Gastrocnemius medialis (tissue), 4 donors: ENCODE measurements around the gene ZAR1. TPM values are rescaled to one million over a fixed set of nuclear protein-coding genes. Genes with fewer than 3 reads are reported as not detected.

ENCODE experiments used
- ATAC-seq, 2 donors: fragments of 150-250 bp; one replicate each; pipeline ENCODE4 v1.9.1; 2016
- DNase-seq, 2 donors: peaks; one replicate each; pipeline ENCODE4 v3.0.0-alpha.2; 2019
- H3K27ac ChIP-seq, 4 donors: fragments of 200-600 bp; sonication (generic); 1 replicate in 1 of 4; 2 replicates in 3 of 4; pipeline ENCODE4 v1.5.1; 2016 to 2018; ENCODE audit warnings: mild to moderate bottlenecking in 2 of 4, moderate library complexity in 1 of 4
- H3K27me3 ChIP-seq, 3 donors: fragments of 200-600 bp; sonication (generic) in 2 of 3; 1 replicate in 1 of 3; 2 replicates in 2 of 3; pipeline versions ENCODE4 v1.5.1 to v1.6.0; 2016 to 2019; ENCODE audit warnings: mild to moderate bottlenecking in 1 of 3, moderate library complexity in 1 of 3
- H3K36me3 ChIP-seq, 2 donors: fragments of 200-600 bp; sonication (generic) in 1 of 2; one replicate each; pipeline ENCODE4 v1.5.1; 2017 to 2018
- H3K4me1 ChIP-seq, 2 donors: fragments of 200-600 bp; sonication (generic) in 1 of 2; one replicate each; pipeline ENCODE4 v1.5.1; 2016 to 2017; ENCODE audit warnings: mild to moderate bottlenecking in 2 of 2
- H3K4me3 ChIP-seq, 4 donors: fragments of 200-600 bp; sonication (generic) in 3 of 4; 1 replicate in 1 of 4; 2 replicates in 3 of 4; pipeline ENCODE4 v1.5.1; 2016 to 2019; ENCODE audit warnings: mild to moderate bottlenecking in 2 of 4
- H3K9me3 ChIP-seq, 3 donors: fragments of 200-600 bp; sonication (generic) in 2 of 3; 1 replicate in 1 of 3; 2 replicates in 2 of 3; pipeline ENCODE4 v1.5.1; 2016 to 2019
- CTCF ChIP-seq, 5 experiments: fragments of 450-650 bp in 3 of 5; fragments of 200-600 bp in 2 of 5; sonication (generic) in 2 of 5; IDR thresholded peaks in 4 of 5; conservative IDR thresholded peaks in 1 of 5; 1 replicate in 4 of 5; 2 replicates in 1 of 5; pipeline ENCODE4 v1.5.1; 2016 to 2019; ENCODE audit warnings: antibody characterized with exemption in 5 of 5, mild to moderate bottlenecking in 3 of 5, moderate library complexity in 3 of 5
- POLR2A ChIP-seq, 2 donors: fragments of 450-650 bp; IDR thresholded peaks; one replicate each; pipeline ENCODE4 v1.6.1; 2017; ENCODE audit warnings: antibody characterized with exemption in 2 of 2, mild to moderate bottlenecking in 2 of 2, moderate library complexity in 2 of 2
- in situ Hi-C, 4 donors: fragments of 200-750 bp; cut with MboI; loops; one replicate each; pipeline versions ENCODE4 v1.15.0 to v1.8.0; 2017; ENCODE audit warnings: low sequenced_read_pairs in 4 of 4
- intact Hi-C: fragments of 100-400 bp; cut with DNase I; formaldehyde crosslinking; loops from one replicate; pipeline ENCODE4 v1.15.1; 2023; ENCODE audit warnings: low total_unique reads
- total RNA-seq, 4 donors: library from RNA; depleted of rRNA; stranded (reverse); fragments of >200 nt; gene quantifications; one replicate each; pipeline versions ENCODE4 v1.1.0 to v1.2.3, GENCODE V29; 2016

The ZAR1 gene
- total RNA-seq, 4 donors from 2014 or later, result not detected

- no peak for ATAC-seq
- H3K27ac ChIP-seq, result no peak overlapping the region
- no peaks in the 10 kb centered on the region for H3K4me1 ChIP-seq
- H3K36me3 ChIP-seq, result no peaks in the 10 kb centered on the region
- DNase-seq, result no peak
- intact Hi-C loops (no loop called here), in situ Hi-C loops (loop anchor here in 1 of 4 donors (25.0 kb wide), 1 partner anchor 494 kb away; no protein-coding TSS in a partner anchor)
- TF ChIP-seq POLR2A (IDR thresholded peaks at IDR 0.05) (no peak), CTCF (IDR thresholded peaks at IDR 0.05 in 4 of 5, conservative IDR thresholded peaks at IDR 0.05 in 1 of 5) (no peak)
- H3K27me3 ChIP-seq, result no peaks in the 10 kb centered on the region
- H3K4me3 ChIP-seq, result no peak overlapping the region
- no peaks in the 10 kb centered on the region for H3K9me3 ChIP-seq
Measured at GRCh38 chr4:48467891-48468290, 22.2 kb upstream of the ZAR1 start.

- in situ Hi-C loops (loop anchor here in 1 of 4 donors (25.0 kb wide), 1 partner anchor 492 kb away; no protein-coding TSS in a partner anchor), intact Hi-C loops (no loop called here)
- DNase-seq (no peak), ATAC-seq (no peak)
- TF ChIP-seq CTCF (IDR thresholded peaks at IDR 0.05 in 4 of 5, conservative IDR thresholded peaks at IDR 0.05 in 1 of 5) (no peak), POLR2A (IDR thresholded peaks at IDR 0.05) (no peak)
- Histone ChIP-seq H3K27me3 (no peaks in the 10 kb centered on the region), H3K27ac (no peak overlapping the region), H3K4me3 (no peak overlapping the region), H3K9me3 (no peaks in the 10 kb centered on the region), H3K36me3 (no peaks in the 10 kb centered on the region), H3K4me1 (no peaks in the 10 kb centered on the region)
Measured at GRCh38 chr4:48470137-48470536, 19.9 kb upstream of the ZAR1 start.

GRCh38 chr4:48470570-48470969 is 19.5 kb upstream of the ZAR1 start:
- H3K4me3 ChIP-seq, result no peak overlapping the region
- in situ Hi-C loops (loop anchor here in 1 of 4 donors (25.0 kb wide), 1 partner anchor 492 kb away; no protein-coding TSS in a partner anchor), intact Hi-C loops (no loop called here)
- TF ChIP-seq POLR2A (IDR thresholded peaks at IDR 0.05) (no peak), CTCF (IDR thresholded peaks at IDR 0.05 in 4 of 5, conservative IDR thresholded peaks at IDR 0.05 in 1 of 5) (no peak)
- H3K27me3 ChIP-seq, result no peaks in the 10 kb centered on the region
- H3K4me1 ChIP-seq, result no peaks in the 10 kb centered on the region
- H3K36me3 ChIP-seq, result no peaks in the 10 kb centered on the region
- no peak for ATAC-seq
- no peak overlapping the region for H3K27ac ChIP-seq
- H3K9me3 ChIP-seq, result no peaks in the 10 kb centered on the region
- no peak for DNase-seq

DNA sequence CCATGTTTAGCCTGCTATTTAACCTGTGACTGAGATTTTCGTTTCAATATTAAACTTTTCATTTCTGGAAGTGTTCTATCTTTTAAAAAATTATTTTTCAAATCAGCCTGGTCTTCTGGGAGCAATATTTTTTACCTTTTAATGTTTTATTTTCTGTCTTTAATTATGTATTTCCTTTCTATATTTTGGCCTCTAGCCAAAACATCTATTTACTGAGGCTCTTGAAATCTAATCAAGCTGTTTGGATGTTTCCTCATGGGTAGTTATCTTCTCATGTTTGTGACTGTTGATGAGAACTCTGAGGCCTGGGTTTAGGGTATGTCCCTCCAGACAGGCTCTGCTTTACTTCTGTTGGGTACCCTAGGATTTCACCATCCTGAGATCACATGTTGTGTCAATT is 17.3 kb upstream of the ZAR1 start:
- no peak for TF ChIP-seq CTCF (IDR thresholded peaks at IDR 0.05 in 4 of 5, conservative IDR thresholded peaks at IDR 0.05 in 1 of 5)
- TF ChIP-seq POLR2A (IDR thresholded peaks at IDR 0.05), result no peak
- Histone ChIP-seq H3K4me1 (no peaks in the 10 kb centered on the region), H3K4me3 (no peak overlapping the region), H3K27me3 (no peaks in the 10 kb centered on the region), H3K9me3 (no peaks in the 10 kb centered on the region), H3K27ac (no peak overlapping the region), H3K36me3 (no peaks in the 10 kb centered on the region)
- in situ Hi-C loops, result loop anchor here in 1 of 4 donors (25.0 kb wide), 1 partner anchor 490 kb away; no protein-coding TSS in a partner anchor
- DNase-seq, result no peak
- intact Hi-C loops, result no loop called here
- ATAC-seq, result no peak

DNA sequence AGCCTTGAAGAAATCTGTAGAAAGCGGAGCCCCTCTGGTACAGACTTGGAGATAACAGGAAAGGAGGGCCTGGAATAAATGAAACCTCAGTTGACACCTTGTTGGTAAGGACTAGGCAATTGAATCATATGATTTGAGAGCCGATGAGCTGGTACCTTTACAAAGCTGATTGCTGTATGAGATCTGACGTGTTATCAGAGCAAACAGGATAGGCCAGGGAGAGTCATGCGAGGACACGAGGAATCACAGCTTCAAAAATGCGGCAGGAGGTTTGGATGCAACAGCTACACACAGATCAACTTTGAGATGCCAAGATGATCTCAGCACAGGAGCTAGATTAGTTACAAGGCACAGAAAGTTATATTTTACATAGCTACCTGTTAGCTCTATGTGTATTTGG is 14.3 kb upstream of the ZAR1 start:
- intact Hi-C loops, result no loop called here
- H3K4me3 ChIP-seq, result no peak overlapping the region
- no peaks in the 10 kb centered on the region for H3K4me1 ChIP-seq
- ATAC-seq (no peak), DNase-seq (no peak)
- in situ Hi-C loops, result no loop called here
- no peaks in the 10 kb centered on the region for H3K36me3 ChIP-seq
- no peaks in the 10 kb centered on the region for H3K9me3 ChIP-seq
- no peak for TF ChIP-seq POLR2A (IDR thresholded peaks at IDR 0.05)
- TF ChIP-seq CTCF (IDR thresholded peaks at IDR 0.05 in 4 of 5, conservative IDR thresholded peaks at IDR 0.05 in 1 of 5), result no peak
- H3K27ac ChIP-seq, result no peak overlapping the region
- H3K27me3 ChIP-seq, result no peaks in the 10 kb centered on the region
